HG03045 (cell line): ENCODE measurements around the gene C20orf144.

Experiments
- ATAC-seq: cut with Tn5 transposase; IDR thresholded peaks from one replicate; pipeline ENCODE4 v1.9.1; 2021; ENCODE audit warnings: mild to moderate bottlenecking, moderate library complexity; ENCODE audit not compliant: unreplicated experiment

C20orf144 gene

DNA sequence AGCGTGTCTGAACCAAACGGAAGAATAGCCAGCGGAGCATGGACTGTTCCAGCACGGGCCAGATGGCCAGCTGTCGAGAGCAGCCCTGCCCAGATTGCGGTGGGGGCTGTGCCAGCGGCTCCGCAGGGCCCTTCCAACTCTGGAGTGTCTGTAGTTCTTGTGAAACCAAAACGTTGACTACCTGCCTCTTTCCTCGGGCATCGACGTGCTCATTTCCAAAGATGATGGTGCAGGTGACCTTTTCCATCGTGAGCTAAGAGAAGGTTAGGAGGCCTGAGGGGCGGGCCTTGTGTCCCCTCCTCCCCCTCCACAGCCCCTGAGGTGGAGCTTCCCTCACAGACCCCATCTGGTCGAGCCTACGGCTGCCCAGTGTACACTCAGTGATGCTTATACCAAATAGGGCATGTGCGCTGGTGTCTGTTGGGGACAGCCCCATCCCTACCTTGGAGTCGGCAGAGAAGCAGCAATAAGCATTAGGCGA lies 12.9 kb upstream of the C20orf144 start:
- ATAC-seq: no peak

DNA sequence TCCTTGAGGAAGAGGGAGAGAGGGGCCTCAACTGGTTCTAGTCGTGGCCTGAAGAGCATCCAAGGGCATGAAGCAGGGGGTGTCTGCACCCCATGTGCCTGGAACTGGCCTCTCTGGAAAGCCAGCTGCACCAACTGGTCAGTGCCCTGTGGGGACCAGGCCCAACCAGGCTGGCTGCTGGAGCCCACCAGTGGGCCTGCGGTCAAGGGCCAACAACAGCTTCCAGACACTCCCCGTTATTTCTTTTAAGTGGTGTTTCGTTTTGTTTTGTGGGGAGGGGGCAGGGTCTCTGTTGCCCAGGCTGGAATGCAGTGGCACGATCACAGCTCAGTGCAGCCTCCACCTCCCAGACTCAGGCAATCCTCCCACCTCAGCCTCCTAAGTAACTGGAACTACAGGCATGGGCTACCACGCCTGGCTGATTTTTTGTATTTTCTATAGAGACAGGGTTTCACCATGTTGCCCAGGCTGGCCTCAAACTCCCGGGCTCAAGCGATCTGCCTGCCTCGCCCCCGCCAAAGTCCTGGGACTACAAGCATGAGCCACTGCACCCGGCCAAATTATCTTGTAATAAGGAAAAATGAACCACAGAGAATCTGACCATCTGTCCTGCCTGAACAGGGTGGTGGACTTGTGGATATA lies 11.9 kb upstream of the C20orf144 start:
- no peak for ATAC-seq

DNA sequence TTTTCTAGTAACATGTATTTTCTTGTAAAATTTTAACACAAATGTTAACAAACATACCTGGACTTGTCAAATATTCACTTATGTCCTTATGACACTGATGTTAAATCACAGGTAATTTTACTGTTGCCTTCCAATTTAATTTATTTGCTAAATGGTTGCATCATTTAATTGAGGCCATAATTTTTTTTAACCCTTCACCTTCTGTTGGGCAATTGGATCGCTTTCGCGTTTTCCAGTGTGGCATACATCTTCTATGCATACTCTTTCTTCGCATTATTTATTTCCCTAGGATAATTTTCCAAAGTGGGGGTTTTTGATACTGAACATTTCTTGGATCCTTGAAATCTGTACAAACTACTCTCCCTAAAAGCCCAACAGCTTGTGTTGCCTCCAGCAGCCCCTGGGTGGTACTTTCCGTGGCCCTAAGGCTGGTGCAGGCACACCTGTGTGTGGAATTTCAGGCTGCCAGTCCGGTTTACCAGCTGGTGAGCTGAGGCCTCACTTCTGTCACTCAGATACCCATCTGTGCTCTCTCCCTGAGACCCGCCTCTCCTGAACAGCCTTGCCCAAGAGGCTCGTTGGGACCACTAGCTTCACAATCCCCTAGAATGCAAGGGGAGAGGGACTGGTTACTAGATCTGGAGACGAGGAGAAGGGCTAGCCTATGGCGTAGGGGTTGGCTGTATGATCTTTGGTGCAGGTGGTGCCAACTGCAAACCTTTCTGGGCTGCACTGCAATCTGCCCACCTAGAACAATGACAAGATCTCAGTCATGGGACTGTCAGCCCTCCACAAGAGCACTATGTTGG lies 11.2 kb upstream of the C20orf144 start:
- no peak for ATAC-seq

DNA sequence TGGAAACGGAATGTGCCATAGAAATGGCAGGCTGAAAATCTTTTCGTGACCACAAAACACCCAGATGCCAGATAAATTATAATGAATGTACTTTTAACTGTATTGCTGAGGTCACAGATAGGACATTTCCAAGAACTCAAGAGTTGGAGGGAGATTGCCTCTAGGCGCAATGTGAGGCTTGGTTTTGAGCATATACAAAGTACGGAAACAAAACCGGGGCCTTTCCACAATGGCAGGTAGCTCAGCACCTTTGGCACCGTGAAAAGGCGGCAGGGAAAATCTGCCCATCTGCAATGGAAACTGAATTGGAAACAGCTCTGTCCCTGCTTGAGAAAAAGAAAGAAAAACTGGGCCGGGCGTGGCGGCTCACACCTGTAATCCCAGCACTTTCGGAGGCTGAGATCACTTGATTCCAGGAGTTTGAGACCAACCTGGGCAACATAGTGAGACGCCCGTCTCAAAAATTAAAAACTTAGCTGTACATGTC lies 10.5 kb upstream of the C20orf144 start:
- ATAC-seq: no peak

DNA sequence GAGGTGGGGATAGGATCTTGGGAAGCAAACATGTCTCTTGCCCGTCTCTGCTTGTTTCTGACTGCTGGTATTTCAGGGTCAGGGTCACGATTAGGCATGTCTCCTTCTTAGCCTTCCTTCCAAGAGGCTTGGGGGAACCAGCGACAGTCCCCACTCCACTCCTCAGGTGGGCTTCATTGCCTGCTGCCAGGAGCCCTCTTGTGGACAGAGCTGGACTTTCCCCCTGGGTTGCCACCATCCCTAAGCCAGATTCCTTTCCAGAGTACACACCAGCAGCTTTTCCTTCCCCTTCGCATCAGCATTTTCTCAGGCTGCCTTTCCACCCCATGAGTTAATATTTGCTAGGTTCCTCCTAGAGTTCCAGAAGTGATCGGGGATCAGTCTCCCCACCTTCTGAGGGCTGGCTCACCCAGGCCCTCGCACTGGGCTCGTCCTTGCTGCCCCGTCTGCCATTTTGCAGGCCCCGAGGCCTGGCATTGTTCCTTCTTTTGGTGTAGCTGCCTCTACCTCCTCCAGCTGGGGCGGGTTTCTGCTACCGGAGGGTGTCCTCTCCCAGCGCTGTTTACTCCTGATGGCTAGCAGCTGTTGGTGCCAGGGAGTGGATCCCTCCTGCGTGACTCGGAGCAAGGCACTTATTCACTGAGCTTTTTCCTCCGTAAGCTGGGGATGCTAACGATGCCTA lies 8.8 kb upstream of the C20orf144 start:
- no peak for ATAC-seq

DNA sequence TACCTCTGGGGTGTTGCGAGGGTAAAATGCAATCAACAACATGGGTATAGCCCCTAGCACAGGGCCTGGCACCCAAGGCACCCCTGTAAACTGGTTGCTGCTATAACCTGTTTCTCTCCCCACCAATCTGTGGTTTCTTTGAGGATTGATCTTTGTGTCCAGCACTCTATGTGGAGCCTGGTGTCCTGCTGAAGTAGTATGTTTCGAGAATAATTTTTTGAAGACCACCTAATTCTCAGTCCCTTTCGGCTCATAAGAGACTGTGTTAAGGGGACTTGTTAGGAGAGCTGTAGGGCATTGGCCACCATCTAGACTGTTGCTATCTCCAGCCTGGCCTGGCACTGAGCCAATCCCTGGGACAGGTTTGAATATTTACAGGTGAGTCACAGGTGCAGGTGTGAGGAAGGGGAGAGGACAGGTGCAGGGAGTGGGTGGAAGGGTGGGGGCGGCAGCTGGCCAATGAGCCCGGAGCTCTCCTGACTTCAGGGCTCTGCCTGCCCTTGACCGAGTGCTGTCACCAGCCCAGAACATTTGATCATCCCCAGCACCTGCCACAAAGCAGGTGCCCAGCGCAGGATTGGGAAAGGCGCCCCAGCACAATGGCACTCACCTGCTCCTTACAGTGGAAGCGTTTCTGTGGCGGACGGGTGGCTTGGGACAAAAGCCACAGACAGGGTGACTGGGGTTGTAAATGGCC lies 8.1 kb upstream of the C20orf144 start:
- no peak for ATAC-seq

DNA sequence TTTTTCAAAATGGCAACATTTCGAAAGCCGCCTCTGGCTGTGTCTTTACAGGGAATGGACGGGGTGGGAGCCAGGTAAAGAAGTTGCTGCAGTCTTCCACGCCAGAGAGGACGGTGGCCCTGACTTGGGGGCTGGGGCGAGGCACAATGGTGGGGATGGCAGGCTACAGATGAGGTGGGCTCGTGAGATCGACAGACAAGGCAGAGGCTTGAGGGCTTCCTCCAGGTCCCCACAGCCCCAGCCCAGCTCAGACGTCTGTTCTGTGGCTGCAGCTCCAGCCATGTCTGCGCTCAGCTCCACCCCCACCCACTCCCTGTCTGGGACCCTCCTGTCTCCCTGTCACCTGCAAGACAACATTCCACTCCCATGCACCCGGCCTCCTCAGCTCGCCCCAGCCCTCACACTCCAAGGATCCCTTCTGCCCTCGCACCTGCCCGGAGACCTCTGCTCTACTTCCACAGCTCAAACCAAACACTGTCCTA lies 7.4 kb upstream of the C20orf144 start:
- no peak for ATAC-seq

DNA sequence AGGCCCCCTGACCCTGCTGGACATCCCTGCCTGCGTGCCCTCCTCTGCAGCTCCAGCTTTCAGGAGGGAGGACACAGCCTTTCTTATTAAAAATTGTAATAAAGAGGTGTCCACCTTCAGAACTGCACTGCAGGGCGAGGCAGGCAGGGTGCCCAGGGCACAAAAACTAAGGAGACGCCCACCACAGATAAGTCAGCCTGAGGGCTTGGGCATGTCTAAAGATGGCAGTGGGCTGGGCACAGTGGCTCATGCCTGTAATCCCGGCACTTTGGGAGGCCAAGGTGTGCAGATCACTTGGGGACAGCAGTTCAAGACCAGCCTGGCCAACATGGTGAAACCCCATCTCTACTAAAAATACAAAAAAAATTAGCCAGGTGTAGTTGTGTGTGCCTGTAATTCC lies 7.0 kb upstream of the C20orf144 start:
- ATAC-seq: no peak

DNA sequence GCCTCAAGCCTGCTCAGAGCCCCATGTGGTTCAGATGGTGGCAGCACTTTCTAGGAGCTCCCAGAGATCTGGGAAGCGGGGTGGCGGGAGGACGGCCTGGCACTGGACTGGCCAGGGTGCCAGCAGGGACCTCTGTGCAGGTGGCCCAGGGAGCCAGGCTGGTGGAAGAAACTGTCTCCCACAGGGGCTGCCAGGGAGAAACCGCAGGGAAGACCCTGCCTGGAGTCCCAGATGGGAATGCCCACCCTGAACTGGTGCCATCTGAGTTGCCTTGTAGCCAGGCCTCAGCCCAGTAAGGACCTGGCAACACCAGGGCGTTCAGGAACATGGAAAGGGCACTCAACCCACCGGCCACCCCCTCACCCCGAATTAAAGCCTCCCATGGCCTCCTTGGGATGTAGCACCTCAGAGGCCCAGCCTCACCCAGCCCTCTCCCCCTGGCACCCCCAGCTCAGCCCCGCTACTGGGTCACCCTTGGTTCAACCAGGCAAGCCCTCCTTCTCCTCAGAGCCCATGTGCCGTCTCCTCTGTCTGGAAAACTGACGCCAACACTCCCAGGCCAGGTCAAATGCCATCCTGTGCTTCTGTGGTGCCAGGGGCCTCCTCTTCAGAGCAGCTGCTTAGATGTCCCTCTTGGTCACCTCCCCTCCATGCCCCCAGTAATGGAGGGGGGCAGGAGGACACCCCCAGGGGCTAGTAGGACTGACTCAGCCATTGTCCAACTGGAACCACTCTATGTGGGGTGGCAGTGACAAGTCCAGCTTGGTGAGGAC lies 5.9 kb upstream of the C20orf144 start:
- no peak for ATAC-seq

DNA sequence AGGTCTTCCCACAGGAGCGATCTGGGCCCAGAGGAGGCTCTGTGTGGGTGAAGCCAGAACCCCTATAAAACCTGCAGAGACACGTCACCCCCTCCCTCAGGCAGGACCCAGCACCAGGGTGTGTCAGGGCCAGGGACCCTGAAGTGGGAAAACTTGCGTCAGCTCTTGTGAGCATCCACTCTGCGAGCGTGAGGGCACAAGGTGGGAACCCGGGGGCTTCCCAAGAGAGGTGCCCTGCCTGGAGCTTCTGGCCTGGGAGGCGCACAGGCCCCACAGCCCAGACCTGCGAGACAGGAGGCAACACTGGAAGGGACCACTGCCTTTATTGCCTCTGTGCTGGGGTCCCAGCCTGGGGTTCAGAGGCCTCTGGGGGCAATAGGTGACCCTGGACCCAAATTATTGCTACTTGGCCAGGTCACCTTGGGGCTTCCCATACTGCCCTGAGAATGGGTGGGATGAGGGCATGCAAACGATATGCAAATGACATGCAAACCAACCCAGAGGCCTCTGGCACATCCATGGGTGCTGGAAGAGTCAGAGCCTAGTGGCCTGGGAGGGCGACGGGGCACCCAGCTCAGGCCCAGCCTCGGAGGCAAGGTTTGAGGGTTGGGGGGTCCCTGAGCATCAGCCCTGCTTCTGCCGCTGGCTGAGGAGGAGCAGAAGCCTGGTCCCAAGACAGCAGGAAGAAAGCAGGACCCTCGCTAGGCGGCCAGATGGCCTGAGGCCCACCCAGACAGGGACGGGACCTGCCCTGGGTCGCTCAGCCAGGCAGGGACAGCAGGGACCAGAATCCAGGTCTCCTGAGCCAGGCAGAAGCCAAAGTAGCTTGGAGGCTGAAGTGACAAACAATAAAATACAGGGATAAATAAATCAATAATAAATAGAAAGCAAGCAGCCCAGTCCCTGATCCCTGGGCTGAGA lies 5.1 kb upstream of the C20orf144 start:
- ATAC-seq: no peak

DNA sequence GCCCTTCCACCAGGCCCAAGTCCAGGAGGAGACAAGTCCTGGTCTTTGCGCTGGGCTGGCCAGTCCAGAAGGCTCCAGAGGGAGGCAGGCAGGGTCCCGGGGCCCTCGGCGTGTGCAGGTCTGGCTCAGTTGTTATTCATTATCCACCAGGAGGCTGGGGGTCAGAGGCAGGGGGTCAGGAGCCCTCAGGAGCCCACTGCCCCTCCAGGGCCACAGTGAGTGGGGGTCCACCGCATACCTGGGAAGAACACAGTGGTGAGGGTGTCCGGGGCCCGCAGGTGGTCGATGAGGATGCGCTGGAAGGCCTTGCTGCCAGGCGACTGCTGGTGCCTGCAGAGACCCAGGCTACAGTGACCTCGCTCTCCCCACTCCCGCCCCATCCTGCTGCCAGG lies 4.4 kb upstream of the C20orf144 start:
- ATAC-seq: no peak

DNA sequence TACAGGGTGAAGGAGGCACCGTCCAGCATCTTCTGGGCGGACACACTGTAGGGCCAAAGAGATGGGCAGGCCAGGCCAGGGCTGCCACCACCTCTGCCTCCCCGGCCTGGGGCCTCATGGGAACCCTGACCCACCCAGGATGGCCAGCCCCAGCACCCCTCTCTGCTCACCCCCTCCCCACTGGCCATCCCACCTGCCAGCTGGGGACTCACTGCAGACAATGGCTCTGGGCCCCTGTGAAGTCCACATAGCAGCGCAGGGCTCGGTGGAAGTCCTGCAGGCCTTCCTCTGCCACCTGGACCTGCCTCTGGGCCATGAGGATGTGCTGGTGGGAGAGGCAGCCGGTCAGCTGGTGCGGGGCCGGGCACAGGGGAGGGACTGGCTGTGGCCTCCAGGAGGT lies 3.6 kb upstream of the C20orf144 start:
- no peak for ATAC-seq

DNA sequence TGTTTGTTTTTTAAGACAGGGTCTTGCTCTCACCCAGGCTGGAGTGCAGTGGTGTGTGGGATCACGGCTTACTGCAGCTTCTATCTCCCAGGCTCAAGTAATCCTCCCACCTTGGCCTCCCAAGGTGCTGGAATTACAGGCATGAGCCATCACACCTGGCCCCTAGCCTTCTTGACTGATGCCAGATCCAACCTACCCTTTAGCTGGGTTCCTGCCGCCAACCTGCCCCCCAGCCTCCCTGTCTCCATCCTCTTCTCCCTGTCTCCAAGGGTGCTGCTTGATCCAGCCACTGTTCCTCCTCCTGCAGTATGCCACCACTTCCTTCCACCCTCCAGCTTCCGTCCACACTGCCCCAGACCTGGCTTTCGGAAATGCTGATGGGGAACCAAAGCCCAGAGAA lies 3.2 kb upstream of the C20orf144 start:
- no peak for ATAC-seq

DNA sequence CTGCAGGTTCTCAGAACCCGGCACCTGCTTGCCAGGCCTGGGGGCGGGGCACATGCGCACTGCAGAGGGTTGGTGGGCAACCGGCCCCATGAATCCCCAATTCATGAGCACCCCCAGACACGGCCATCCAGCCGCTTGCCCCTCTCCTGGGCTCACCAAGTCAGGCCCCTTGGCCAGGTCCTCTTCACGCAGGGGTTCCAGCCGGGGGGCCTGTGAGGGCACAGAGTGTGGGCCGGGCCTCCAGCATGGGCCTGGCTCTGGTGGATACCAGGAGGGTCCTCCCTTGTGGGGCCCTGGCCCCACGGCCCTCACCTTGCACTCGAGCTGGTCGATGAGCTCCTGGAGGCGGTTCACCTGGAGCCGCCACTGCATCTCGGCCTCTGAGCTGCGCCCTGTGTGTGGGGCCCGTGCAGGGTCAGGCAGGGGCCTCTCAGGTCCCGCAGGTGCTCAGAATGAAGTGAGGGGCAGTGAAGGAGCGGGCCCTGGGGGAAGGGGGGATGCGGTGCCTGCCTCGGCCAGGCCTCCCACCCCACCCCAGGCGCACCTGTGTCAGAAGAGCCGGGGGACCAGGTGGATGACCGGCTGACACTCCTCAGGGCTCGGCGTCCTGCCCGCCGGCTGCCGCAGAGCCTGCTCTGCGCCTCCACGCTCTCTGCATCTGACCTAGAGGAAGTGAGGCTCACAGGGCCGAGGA lies 2.6 kb upstream of the C20orf144 start:
- ATAC-seq: no peak

DNA sequence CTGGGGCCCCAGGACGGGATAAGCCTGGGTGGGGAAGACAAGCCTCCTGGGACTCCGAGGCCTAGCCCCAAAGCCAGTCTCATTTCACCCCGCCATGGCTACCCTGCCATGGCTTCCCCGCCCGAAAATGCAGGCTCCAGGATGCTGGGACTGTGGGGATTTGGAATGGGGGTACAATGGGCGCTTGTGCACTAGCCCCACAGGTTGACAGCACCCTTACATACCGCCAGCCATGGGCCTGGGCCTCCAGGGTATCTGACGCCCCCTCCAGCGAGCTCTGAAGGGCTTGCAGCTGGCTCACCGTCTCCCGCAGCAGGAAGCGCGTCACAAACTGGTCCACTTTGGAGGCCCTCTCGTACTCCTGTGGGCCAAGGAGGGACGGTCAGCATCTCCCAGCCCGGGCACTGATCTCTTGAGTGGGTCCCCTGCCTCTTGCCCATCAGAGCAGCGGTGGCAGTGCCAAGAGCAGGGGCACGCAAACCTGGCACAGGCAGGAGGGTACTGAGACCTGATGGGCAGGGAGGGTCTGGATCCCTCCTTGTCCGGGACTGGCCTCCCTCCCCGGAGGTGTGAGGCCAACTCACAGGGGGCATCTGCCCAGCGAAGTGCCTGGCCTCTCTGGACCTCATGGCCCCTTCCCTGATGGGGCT lies 2.0 kb upstream of the C20orf144 start:
- ATAC-seq: no peak

DNA sequence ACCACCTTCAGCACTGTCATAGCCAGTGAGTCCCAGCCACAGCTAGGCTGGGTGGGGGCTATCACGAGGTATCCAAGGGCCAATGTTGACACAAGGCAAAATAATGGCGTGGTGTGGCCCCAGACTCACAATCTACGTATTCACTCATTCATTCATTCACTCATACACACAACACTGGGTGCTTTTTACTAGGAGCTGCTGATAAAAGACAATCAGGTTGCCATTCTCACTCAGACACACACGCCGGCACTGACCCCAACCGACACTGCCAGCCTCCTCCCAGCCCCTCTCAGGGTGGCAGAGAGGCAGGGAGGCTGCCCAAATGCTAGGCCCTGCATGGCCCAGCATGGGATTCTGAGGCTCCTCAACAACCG lies 1.5 kb upstream of the C20orf144 start:
- no peak for ATAC-seq

DNA sequence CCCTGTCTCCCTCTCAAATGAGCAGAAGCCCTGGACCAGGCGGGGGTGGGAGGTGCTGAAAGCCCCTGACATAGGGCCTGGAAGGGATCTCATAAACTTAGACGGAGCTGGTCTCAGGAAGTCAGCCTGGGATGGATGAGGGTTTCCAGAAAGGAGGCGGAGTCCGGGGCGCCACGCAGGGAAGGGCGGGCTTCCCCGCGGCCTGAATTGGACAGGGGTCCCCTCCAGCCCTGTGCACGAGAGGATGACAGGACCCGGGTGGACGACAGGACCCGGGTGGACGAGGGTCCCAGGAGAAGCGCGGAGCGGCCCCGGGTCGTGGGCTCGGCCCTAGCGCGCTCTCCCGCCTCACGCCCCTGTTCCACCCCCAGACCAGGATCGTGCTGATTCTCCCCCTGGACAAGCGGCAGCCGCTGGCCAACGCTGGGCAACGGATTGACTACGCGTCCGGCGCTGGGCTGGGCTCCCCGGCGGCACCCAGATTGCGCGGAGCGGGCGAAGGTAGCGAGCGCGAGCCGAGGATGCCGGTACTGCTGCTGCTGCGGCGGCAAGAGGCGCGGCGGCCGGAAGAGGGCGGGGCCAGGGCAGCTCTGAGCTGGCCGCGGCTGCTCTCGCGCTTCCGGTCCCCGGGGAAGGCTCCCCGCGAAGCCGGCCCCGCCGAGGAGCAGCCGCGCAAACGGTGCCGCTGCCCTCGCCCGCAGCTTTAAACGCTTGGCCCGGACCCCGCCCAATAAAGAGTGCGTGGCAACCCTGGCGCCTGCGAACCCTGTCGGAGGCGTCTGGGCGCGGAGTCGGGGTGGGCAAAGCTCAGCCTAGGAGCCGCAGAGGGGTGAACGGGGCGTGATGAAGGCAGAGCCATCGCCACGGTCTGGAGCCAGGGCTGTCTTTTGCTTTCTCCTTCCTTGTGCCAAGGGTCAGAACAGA lies 1.3 kb downstream of the C20orf144 start:
- ATAC-seq: peak; percentile 30
